HG03521 (cell line): ENCODE results near the gene TAS2R8.

Source experiments
- ATAC-seq: cut with Tn5 transposase; IDR thresholded peaks from one replicate; pipeline ENCODE4 v1.9.1; 2021; ENCODE audit warnings: mild to moderate bottlenecking, moderate library complexity; ENCODE audit not compliant: unreplicated experiment

TAS2R8 gene

GRCh38 chr12:10756194-10756593, 50.9 kb downstream of the TAS2R8 start:
- ATAC-seq, result no peak
